CD4-positive, alpha-beta T cell treated with Interleukin-6 for 4 hours (primary cell): ENCODE measurements around the gene EHMT1.

Experiments used
- DNase-seq: peaks from one replicate; pipeline ENCODE4 v3.0.0-alpha.2; 2020; ENCODE audit warnings: mixed read lengths

The EHMT1 gene

GRCh38 chr9:137694962-137695875 is 76.4 kb downstream of the EHMT1 start:
- DNase-seq: peak; percentile 27

GRCh38 chr9:137696136-137696925 is 77.5 kb downstream of the EHMT1 start:
- no peak for DNase-seq

GRCh38 chr9:137697193-137697592 is 78.4 kb downstream of the EHMT1 start:
- DNase-seq: no peak

- DNase-seq: no peak
These were observed 79.0 kb downstream of the EHMT1 start for GRCh38 chr9:137697832-137698231.

- no peak for DNase-seq
These were observed 82.1 kb downstream of the EHMT1 start for GRCh38 chr9:137700911-137701310.

GRCh38 chr9:137702615-137703379 is 84.0 kb downstream of the EHMT1 start:
- no peak for DNase-seq

GRCh38 chr9:137703842-137704508 is 85.2 kb downstream of the EHMT1 start:
- no peak for DNase-seq

- peak; percentile 60 for DNase-seq
These were observed 86.6 kb downstream of the EHMT1 start for GRCh38 chr9:137705443-137705863.

- DNase-seq: peak; percentile 8
These were observed 87.1 kb downstream of the EHMT1 start for GRCh38 chr9:137705906-137706305.

GRCh38 chr9:137707361-137707760 is 88.6 kb downstream of the EHMT1 start:
- DNase-seq: no peak

GRCh38 chr9:137708590-137709284 is 89.9 kb downstream of the EHMT1 start:
- no peak for DNase-seq

- DNase-seq: no peak
These were observed 90.8 kb downstream of the EHMT1 start for GRCh38 chr9:137709411-137710101.

- DNase-seq: no peak
These were observed 91.9 kb downstream of the EHMT1 start for GRCh38 chr9:137710704-137711103.

GRCh38 chr9:137711678-137712105 is 92.9 kb downstream of the EHMT1 start:
- no peak for DNase-seq

- no peak for DNase-seq
These were observed 96.5 kb downstream of the EHMT1 start for GRCh38 chr9:137715321-137715720.

GRCh38 chr9:137715866-137716693 is 97.3 kb downstream of the EHMT1 start:
- DNase-seq: peak; percentile 25

- DNase-seq: no peak
These were observed 98.0 kb downstream of the EHMT1 start for GRCh38 chr9:137716694-137717287.

GRCh38 chr9:137717776-137718327 is 99.0 kb downstream of the EHMT1 start:
- no peak for DNase-seq

- no peak for DNase-seq
These were observed 100.4 kb downstream of the EHMT1 start for GRCh38 chr9:137719194-137719593.
